Measurements from ENCODE around the gene MRPL12. TPM values are rescaled to one million over a fixed set of nuclear protein-coding genes. Genes with fewer than 3 reads are reported as not detected.

Gene MRPL12
- total RNA-seq, 1 experiment from 2014 or later: 108 TPM

GRCh38 chr17:81688616-81689015, 14.6 kb upstream of the MRPL12 start:
- Histone ChIP-seq H3K79me2 (ENCODE audit: low read length) (peaks cover 70% of the 10 kb centered on the region), H3K27ac (ENCODE audit: low read length) (no peak overlapping the region), H3K9me3 (ENCODE audit: low read length) (no peaks in the 10 kb centered on the region), H3K9ac (ENCODE audit: low read length) (no peak overlapping the region), H2AFZ (ENCODE audit: low read length) (no peak overlapping the region), H3K36me3 (ENCODE audit: low read depth, low read length) (peaks cover 59% of the 10 kb centered on the region), H4K20me1 (ENCODE audit: low read length) (peaks cover 55% of the 10 kb centered on the region), H3F3A (ENCODE audit: low read length, unreplicated experiment) (peaks cover 5% of the 10 kb centered on the region), H3K4me3 (ENCODE audit: low read length) (no peak overlapping the region), H3K27me3 (ENCODE audit: low read length) (no peaks in the 10 kb centered on the region), H3K9me2 (replicated peaks; ENCODE audit: low read length) (no peaks in the 10 kb centered on the region), H3K4me2 (ENCODE audit: low read length) (no peak overlapping the region), H3K4me1 (ENCODE audit: insufficient read depth, low read length) (peaks cover 19% of the 10 kb centered on the region)
- DNase-seq: no peak
- no peak for ATAC-seq
- intact Hi-C loops (cut with micrococcal nuclease): no loop called here
- POLR2A ChIA-PET (ENCODE audit: unreplicated experiment): no interaction called here
- no TSS peak for BruUV-seq (replicated peaks)
- TF ChIP-seq CTCF (conservative IDR thresholded peaks at IDR 0.05; ENCODE audit: low read depth, low read length): no peak
- no peak for TF ChIP-seq EZH2 (IDR thresholded peaks at IDR 0.05; ENCODE audit: low read length, unreplicated experiment)
- no peak for TF ChIP-seq EZH2phosphoT487 (IDR thresholded peaks at IDR 0.05; ENCODE audit: borderline replicate concordance, low read length)
- CTCF ChIA-PET: no interaction called here

- Histone ChIP-seq H3K4me3 (ENCODE audit: low read length) (no peak overlapping the region), H3K9ac (ENCODE audit: low read length) (no peak overlapping the region), H2AFZ (ENCODE audit: low read length) (no peak overlapping the region), H3F3A (ENCODE audit: low read length, unreplicated experiment) (no peaks in the 10 kb centered on the region), H3K79me2 (ENCODE audit: low read length) (peaks cover 58% of the 10 kb centered on the region), H3K9me2 (replicated peaks; ENCODE audit: low read length) (no peaks in the 10 kb centered on the region), H3K36me3 (ENCODE audit: low read depth, low read length) (peaks cover 73% of the 10 kb centered on the region), H3K4me2 (ENCODE audit: low read length) (no peak overlapping the region), H3K27me3 (ENCODE audit: low read length) (no peaks in the 10 kb centered on the region), H3K27ac (ENCODE audit: low read length) (no peak overlapping the region), H3K9me3 (ENCODE audit: low read length) (no peaks in the 10 kb centered on the region), H4K20me1 (ENCODE audit: low read length) (peaks cover 49% of the 10 kb centered on the region), H3K4me1 (ENCODE audit: insufficient read depth, low read length) (peaks cover 11% of the 10 kb centered on the region)
- ATAC-seq: no peak
- intact Hi-C loops (cut with micrococcal nuclease): no loop called here
- ChIA-PET CTCF (no interaction called here), POLR2A (ENCODE audit: unreplicated experiment) (no interaction called here)
- TF ChIP-seq EZH2phosphoT487 (IDR thresholded peaks at IDR 0.05; ENCODE audit: borderline replicate concordance, low read length) (no peak), EZH2 (IDR thresholded peaks at IDR 0.05; ENCODE audit: low read length, unreplicated experiment) (no peak), CTCF (conservative IDR thresholded peaks at IDR 0.05; ENCODE audit: low read depth, low read length) (no peak)
- DNase-seq: no peak
- no TSS peak for BruUV-seq (replicated peaks)
Observed at GRCh38 chr17:81690066-81690465, 13.1 kb upstream of the MRPL12 start.

GRCh38 chr17:81690549-81690948, 12.6 kb upstream of the MRPL12 start:
- Histone ChIP-seq H3K4me2 (ENCODE audit: low read length) (no peak overlapping the region), H3K9ac (ENCODE audit: low read length) (no peak overlapping the region), H3K79me2 (ENCODE audit: low read length) (peaks cover 53% of the 10 kb centered on the region), H3K9me2 (replicated peaks; ENCODE audit: low read length) (no peaks in the 10 kb centered on the region), H3K4me1 (ENCODE audit: insufficient read depth, low read length) (peaks cover 7% of the 10 kb centered on the region), H3K4me3 (ENCODE audit: low read length) (no peak overlapping the region), H3F3A (ENCODE audit: low read length, unreplicated experiment) (no peaks in the 10 kb centered on the region), H3K36me3 (ENCODE audit: low read depth, low read length) (peaks cover 76% of the 10 kb centered on the region), H2AFZ (ENCODE audit: low read length) (no peak overlapping the region), H3K27me3 (ENCODE audit: low read length) (no peaks in the 10 kb centered on the region), H3K27ac (ENCODE audit: low read length) (no peak overlapping the region), H3K9me3 (ENCODE audit: low read length) (no peaks in the 10 kb centered on the region), H4K20me1 (ENCODE audit: low read length) (peaks cover 45% of the 10 kb centered on the region)
- DNase-seq: no peak
- ATAC-seq: no peak
- POLR2A ChIA-PET (ENCODE audit: unreplicated experiment): no interaction called here
- intact Hi-C loops (cut with micrococcal nuclease): no loop called here
- CTCF ChIA-PET: no interaction called here
- TF ChIP-seq EZH2phosphoT487 (IDR thresholded peaks at IDR 0.05; ENCODE audit: borderline replicate concordance, low read length): no peak
- TF ChIP-seq EZH2 (IDR thresholded peaks at IDR 0.05; ENCODE audit: low read length, unreplicated experiment): no peak
- TF ChIP-seq CTCF (conservative IDR thresholded peaks at IDR 0.05; ENCODE audit: low read depth, low read length): no peak
- no TSS peak for BruUV-seq (replicated peaks)

All from PC-3 (cell line).